GM19023 (cell line): ENCODE measurements around the gene DKK1.

ENCODE experiments used
- ATAC-seq: cut with Tn5 transposase; IDR thresholded peaks from one replicate; pipeline ENCODE4 v1.9.1; 2021; ENCODE audit warnings: mild to moderate bottlenecking, moderate library complexity; ENCODE audit not compliant: unreplicated experiment

The DKK1 gene

DNA sequence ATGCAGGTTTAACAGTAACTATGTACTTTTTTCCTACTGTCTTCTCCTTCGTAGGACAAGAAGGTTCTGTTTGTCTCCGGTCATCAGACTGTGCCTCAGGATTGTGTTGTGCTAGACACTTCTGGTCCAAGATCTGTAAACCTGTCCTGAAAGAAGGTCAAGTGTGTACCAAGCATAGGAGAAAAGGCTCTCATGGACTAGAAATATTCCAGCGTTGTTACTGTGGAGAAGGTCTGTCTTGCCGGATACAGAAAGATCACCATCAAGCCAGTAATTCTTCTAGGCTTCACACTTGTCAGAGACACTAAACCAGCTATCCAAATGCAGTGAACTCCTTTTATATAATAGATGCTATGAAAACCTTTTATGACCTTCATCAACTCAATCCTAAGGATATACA lies 2.4 kb downstream of the DKK1 start:
- ATAC-seq: no peak

DNA sequence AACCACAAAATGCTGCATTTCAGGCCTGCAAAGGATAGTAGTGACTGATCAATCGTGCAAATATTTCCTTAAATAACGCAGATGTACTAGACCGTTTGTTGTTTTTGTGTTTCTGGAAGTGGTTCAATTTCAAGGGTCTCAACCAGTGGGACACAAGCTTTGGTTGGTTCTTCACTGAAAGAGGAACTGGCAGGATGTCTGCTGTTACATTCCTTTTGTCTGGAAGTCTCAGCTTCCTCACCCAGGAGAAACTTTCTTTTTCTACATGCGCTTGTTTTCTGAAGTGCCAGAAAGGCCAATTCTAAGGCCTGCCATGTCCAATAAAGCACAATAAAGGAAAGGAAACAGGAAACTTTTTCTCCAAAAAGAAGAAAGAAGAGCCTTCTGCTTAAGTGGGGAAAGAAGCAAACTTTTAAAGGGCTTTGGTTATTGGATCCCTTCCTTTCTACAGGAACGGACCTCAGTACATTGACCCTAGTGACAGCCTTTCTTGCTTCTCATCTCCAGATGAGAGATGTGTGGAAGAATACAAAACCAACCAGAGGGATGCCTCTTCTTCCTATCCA lies 4.1 kb downstream of the DKK1 start:
- no peak for ATAC-seq

DNA sequence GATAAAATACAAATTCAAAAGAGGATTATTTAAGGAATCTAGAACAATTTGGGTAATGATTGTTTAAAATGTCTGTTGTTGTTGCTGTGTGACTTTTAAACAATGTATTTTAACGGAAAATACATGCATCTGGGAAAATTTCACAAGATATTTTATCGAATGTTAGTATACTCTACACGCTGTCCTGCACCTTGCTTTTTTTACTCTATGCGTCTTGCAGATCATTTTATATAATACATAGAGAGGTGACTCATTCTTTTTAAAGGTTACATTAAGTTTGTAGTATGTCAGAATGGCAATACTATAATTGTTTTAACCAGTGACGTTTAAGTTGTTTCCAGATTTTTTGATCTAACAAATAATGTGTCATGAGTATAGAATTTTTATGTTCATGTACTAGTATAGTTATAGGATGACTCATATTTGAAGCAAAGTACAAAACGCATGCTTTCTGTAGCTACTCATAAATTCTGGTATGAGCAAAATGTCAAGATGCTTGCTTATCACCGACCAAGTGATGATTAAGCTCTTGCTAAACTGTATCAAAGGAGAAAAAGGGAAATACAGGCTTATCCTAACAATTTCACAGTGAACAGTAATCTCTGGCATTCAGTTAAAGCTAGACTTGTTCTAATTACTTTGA lies 4.9 kb downstream of the DKK1 start:
- no peak for ATAC-seq

DNA sequence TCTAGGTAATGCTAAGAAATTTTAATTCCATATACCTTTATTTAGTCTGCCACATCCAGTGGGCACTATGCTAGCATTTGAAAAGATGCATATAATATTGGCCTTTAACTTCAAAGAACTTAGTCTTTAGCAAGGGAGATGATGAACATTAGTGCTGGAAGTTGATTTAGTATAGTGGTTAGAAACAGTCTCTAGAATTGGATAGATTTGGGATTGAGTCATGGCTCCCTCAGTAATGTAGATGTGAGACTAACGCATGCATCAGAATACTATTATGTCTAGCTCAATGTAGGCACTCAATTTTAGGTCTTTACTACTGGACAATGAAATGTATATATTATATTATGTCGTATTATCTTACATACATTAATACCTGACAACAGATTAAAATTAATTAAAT lies 5.8 kb downstream of the DKK1 start:
- no peak for ATAC-seq

DNA sequence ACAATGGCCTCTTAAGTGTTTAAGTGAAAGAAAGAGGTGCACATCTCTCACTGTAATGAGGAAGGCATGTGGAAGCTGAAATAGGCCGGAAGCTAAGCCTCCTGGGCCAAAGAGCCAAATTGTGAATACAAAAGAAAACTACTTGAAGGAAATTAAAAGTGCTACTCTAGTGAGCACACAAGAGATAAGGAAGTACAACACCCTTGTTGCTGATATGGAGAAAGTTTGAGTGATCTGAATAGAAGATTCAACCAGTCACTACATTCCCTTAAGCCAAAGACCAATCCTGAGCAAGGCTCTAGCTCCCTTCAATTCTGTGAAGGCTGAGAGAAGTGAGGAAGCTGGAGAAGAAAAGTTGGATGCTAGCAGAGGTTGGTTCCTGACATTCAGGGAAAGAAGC lies 8.2 kb downstream of the DKK1 start:
- ATAC-seq: no peak

DNA sequence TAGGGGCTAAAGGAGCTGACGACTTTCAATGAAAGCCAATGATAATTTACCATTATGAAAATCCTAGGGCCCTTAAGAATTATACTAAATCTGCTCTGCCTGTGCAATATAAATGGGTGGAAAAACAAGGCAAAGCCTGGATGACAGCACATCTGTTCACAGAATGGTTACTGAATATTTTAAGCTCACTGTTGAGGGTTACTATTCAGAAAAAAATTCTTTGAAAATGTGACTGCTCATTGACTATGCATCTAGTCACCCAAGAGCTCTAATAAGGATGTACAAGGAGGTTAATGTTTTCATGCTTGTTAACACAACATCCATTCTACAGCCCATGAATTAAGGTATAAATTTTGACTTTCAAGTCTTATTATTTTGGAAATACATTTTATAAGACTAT lies 8.9 kb downstream of the DKK1 start:
- ATAC-seq: no peak

DNA sequence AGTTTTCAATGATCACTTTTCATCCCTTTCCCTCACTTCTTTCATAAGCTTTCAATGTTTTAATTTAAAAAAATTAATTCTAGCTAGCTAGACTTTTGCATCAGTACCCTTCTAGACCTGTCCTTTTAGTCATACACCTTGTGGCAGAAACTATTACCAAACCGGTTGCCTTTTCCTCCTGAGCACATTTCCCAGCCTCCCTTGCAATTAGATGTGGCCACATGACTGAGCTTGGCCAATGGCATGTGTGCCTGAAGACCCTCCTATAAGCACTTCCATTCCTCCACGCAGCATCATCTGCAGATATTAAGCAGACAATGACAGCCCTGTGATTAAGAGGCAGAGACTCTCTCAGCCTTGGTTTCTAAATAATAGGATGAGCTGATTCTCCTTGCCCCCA lies 12.3 kb downstream of the DKK1 start:
- no peak for ATAC-seq

DNA sequence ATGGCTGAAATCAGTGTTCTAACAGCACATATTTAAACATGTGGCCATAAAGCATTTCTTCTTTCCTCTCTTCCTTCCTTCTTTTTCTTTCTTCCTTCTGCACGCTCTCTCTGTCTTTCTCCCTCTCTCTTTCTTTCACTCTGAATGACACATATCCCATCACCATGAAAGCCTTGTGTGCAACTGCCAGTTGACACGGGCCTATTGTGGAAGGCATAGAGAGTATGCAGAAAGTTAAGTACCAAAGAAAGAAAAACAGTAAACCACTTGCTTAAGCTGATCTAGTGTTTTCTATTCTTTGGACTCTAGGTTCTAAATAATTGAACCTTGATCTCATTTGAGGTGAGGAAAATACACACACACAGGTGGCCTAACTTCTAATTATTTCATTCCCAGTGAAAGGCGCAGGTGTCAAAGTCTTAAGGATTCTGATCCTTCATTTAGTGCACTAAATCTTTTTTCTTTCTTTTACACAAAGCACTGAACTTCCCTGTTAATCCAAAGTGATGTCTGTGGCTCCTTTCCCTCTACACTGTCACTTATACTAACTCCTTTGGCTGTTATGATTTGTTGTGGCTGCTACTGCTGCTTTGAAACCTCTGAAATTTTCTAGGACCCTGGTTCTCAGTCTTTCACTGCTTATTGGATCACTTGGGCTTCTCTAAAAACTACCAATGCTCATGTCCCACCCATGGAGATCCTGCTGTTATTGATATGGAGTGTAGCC lies 17.7 kb downstream of the DKK1 start:
- no peak for ATAC-seq

DNA sequence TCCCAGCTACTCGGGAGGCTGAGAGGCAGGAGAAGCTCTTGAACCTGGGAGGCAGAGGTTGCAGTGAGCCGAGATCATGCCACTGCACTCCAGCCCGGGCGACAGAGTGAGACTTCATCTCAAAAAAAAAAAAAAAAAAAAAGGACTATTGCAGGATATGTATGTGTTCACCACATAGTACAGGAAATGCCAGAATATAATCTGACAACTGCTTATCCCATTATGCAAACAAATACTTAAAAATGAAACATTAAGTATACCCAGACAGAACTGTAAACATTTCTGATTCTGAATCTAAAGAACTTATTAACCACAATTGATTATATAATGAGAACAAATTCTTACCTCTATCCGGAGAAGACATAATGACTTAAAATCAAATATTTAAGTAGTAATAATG lies 18.7 kb downstream of the DKK1 start:
- no peak for ATAC-seq

DNA sequence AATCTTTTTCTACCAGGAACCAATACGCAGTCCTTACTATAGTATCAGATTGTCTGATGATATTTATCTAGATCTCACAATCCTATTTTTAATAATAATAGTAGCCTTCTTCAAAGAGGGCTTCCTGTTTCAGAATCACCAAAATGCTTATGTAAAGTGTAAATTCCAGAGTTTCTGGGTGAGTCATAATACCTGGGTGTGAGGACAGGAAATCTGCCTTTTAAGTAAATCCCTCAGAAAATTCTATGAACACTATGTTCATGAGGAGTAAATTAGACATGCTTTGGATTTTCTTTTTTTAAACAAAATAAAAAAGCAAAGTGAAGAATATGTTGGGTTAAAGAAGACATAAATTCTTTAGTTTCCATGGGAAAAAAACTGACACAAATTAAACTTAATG lies 20.5 kb downstream of the DKK1 start:
- ATAC-seq: no peak

DNA sequence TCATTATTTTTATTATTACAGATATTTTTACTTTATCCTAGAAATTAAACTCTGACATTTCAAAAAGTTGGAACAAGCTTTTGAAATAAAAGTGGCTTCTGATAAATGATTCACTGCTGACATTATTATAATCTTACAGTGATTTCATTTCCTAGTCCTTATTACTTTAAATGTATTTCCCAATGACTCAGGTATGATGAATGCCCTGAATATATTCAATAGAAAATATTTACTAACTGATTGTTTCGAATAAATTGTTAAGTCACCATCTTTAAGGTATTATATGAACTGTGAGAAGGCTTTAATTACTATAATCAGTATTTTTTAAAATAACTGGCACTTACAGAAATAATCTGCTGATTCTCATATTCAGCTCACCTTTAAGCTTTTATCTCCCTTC lies 21.6 kb downstream of the DKK1 start:
- ATAC-seq: no peak

DNA sequence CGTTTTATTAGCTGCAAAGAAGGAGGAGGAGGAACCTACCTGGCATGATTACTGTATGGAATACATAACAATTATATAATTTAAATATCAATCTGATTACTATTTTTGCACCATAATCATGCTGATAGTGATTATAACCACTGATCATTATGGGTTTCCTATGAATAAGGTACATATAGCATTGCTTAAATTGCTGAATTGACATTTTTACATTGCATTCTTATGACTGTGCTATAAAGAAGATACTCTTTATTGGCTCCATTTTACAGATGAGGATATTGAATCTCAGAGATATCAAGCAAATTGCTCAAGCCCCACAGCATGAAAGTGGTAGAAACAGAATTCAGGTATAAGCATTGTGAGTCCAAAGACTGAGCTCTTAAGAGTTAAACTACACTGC lies 23.1 kb downstream of the DKK1 start:
- ATAC-seq: no peak

DNA sequence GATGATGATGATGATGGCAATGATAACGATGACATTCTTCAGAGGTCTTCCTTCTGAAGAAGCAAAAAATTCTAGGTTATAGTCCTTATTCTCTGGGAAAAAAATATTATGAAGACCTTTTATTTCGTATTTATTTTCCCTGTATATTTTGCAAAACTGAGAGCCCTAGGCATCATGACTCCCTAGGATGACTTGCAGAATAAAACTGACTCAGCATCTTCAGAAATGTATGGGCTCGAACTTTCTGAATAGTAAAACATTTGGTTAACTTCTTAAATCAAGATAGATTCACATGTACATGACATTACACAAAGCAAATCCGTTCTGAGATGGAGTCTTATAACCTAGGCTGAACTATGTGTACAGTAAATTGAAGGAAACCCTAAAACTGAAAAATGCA lies 29.4 kb downstream of the DKK1 start:
- ATAC-seq: no peak

DNA sequence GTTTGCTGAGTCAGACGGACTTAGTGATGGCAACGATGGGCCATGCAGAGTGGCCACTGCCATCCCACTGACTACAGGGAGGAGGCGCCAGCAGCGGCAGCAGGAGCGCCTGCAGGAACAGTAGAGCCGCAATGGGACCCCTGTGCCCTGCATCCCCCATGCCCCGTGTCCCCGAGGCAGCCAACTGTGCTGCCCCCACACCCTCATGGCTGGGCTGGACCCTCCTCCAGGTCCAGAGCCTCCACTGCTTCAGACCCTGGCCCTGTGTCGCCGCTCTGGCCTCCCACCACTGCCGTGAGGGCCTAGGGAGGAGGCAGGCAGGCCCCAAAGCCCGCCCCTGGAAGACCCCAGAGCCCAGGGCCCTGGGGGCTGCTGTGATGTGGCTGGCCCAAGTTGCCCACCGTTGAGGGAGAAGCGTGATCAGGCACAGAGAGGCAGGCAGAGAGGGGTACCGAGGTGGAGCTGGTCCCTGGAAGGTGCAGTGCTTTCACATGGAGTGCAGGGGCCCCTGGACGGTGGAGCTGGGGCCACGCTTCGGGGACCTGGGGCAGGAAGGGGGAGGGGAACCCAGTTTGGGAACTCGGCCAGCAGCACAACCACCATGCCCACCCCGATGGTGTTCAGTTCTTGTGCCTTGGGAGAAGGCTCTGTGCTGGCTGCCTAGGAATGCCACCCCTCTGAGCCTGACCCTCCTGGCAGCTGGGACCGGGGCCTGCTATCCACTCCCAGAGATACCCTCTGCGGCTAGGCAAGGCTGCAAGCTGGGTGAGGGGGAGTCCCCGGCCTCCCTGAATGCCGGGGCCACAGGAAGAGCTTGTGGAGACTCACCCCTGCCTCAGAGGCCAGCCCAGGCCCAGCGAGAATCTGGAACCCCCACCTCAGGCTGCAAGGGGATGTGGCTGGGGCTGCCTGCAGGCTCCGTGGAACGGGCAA lies 32.6 kb downstream of the DKK1 start:
- ATAC-seq: no peak

DNA sequence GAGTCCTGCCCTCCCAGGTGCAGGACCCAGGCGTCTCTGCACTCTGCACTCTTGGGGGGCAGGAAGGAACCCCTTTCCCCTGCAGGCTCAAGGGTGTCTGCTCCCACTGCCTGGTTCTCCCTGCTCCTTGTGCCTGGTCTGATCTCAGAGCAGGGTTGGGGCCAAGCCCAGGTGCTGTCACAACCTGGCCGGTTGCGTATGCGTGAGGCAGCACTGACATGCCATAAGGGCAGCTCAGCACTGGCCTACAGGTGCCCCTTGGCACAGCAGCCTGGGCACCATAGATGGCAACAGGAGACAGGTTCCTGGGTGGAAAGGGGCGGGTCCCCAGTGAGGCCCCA lies 33.2 kb downstream of the DKK1 start:
- ATAC-seq: no peak

DNA sequence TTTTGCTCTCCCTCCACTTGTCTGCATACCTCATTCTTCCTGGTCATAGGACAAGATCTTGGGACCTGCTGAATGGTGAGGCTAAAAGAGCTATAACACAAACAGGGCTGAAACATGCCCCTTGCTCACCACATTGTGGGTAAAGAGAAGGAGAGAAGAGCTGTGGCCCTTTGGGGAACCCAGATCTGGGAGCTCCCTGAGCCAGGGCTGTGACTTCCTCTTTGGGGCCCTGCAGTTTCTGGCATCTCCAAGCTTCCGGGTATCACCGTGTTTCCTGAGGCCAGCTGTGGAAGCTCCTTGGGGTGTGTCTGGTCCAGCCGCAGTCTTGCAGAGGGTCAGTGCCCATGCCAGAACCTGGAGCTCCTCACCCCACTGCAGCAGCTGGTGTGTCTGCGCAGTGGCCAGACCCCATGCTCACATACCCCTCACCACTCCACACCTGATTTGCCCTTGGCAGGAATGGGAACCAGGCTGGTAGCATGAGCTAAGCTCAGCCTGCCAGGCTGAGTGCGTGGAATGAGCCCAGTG lies 34.0 kb downstream of the DKK1 start:
- no peak for ATAC-seq

DNA sequence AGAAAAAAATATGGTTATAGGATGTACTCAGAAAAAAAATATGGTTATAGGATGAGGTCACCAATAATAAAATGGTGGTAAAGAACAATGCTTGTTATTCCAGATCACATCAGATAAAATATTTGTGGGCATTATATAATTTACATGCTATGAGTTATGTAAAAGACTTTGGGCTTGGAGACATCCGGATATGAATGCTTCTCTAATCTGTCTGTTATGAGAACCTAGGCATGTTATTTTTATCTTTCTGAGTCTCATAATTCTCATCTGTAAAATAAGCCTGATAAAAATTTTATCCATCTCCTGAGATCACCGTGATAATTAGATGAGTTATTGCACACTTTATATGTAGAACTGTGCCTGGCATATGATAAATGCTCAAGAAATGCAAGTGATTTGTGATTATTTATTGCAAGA lies 37.8 kb downstream of the DKK1 start:
- ATAC-seq: no peak

DNA sequence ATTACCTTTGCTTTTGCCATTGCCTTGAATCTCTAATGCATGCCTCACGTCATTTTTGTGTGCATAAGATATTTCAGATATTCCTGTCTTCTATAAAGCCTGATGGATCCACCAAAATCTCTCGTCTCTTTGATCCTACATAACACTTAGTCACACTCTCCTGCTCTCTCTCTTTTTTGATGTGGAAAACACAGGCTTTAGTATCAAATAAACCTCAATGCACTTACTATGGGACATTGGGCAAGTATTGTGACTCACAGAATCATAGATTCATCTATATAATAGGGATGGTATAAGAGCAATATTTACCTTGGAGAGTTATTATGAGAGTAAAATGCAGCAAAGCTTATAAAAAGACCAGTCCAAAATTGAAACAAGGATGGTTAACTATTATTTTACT lies 39.1 kb downstream of the DKK1 start:
- ATAC-seq: no peak

DNA sequence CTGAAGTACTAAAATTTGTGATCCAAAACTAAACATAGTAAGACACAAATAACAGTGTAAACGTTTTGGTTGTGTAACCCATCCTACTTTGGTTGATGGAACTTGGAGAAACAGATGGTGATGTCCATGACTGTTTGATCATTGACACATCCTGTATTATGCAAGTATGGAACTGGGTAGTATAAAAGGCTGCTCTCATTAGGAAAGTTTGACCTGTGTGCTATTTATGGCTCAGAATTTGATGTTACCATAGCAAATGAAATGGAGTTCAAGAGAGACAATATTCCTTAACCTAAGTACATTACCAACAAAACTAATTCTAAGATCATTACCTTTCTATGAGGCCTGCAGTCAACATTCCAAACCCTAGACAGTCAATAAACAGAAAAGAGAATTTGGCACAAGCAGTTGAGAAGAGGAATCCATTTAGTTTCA lies 39.9 kb downstream of the DKK1 start:
- no peak for ATAC-seq

DNA sequence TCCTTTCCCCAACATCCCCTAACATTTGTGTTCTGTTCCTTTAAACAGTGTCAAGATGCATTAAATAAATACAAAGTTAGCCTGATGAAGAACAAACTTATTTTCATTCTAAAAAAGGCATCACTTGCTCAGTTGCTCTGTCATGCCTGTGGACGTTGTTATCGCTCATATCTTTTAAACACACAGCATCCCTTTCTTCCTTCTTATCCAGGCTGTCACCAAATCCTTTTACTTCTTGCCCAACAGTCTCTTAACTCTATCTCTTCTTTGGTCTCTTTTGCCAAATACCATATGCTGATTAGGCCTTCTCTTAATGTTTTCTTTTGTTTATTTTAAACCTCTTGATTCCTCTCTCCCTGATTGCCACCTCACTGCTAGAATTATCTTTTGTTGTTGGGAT lies 43.9 kb downstream of the DKK1 start:
- no peak for ATAC-seq

DNA sequence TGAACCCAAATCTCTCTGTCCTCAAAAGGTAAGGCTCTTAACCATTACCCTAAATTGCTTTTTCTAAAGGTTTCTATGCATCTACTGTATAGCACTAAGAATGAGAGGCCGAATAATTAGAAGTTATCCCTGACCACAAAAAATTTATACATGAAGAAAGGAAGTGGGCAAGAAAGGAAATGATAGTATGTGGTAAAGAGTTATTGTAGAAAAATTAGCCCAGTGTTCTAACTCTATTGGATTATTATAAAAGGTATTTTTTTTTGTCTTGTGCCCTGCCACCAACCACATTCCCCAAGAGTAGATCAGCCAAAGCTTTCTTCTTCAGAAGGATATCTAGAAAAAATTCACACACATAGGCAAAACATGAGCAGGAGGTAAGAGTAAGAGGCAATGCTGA lies 45.4 kb downstream of the DKK1 start:
- ATAC-seq: no peak
